GM19372 (cell line): ENCODE data around the gene TGFBI.

Experiments
- ATAC-seq: cut with Tn5 transposase; IDR thresholded peaks from one replicate; pipeline ENCODE4 v1.9.1; 2021; ENCODE audit warnings: mild to moderate bottlenecking, low read depth, moderate library complexity; ENCODE audit not compliant: unreplicated experiment

TGFBI gene

GRCh38 chr5:136082390-136083193, 53.8 kb downstream of the TGFBI start:
- ATAC-seq: no peak

GRCh38 chr5:136084698-136085097, 55.9 kb downstream of the TGFBI start:
- ATAC-seq: no peak

- ATAC-seq: no peak
Measured at GRCh38 chr5:136086783-136087566, 58.2 kb downstream of the TGFBI start.

GRCh38 chr5:136087961-136088871, 59.4 kb downstream of the TGFBI start:
- ATAC-seq: no peak

- ATAC-seq: no peak
Measured at GRCh38 chr5:136089791-136090190, 61.0 kb downstream of the TGFBI start.

GRCh38 chr5:136090319-136090718, 61.5 kb downstream of the TGFBI start:
- no peak for ATAC-seq

GRCh38 chr5:136094189-136094912, 65.6 kb downstream of the TGFBI start:
- no peak for ATAC-seq

- ATAC-seq: no peak
Measured at GRCh38 chr5:136094913-136095641, 66.3 kb downstream of the TGFBI start.

GRCh38 chr5:136098176-136098575, 69.4 kb downstream of the TGFBI start:
- no peak for ATAC-seq

GRCh38 chr5:136099870-136100269, 71.1 kb downstream of the TGFBI start:
- no peak for ATAC-seq

GRCh38 chr5:136101884-136102283, 73.1 kb downstream of the TGFBI start:
- no peak for ATAC-seq

GRCh38 chr5:136103118-136103517, 74.3 kb downstream of the TGFBI start:
- ATAC-seq: no peak

GRCh38 chr5:136104306-136104965, 75.6 kb downstream of the TGFBI start:
- no peak for ATAC-seq

GRCh38 chr5:136106351-136107031, 77.7 kb downstream of the TGFBI start:
- ATAC-seq: no peak

GRCh38 chr5:136108180-136108611, 79.4 kb downstream of the TGFBI start:
- ATAC-seq: no peak

- ATAC-seq: no peak
Measured at GRCh38 chr5:136108766-136109165, 80.0 kb downstream of the TGFBI start.

- no peak for ATAC-seq
Measured at GRCh38 chr5:136109453-136110135, 80.8 kb downstream of the TGFBI start.
